PC-9 (cell line): ENCODE measurements around the gene IFI44L. TPM values are rescaled to one million over a fixed set of nuclear protein-coding genes. Genes with fewer than 3 reads are reported as not detected.

Experiments used
- BruUV-seq: library from RNA; stranded (reverse); fragments of 400-500 nt; replicated peaks from 2 replicates; lab custom pipeline; 2021; lab: Mats Ljungman, UMichigan
- CTCF ChIA-PET: fragments of 300-600 bp; sonication (Branson Sonifier 250); formaldehyde crosslinking; loops from one replicate; lab custom pipeline; 2022; ENCODE audit warnings: antibody characterized with exemption; lab: Charles Lee
- POLR2A ChIA-PET: fragments of 300-600 bp; sonication (Branson Sonifier 250); formaldehyde crosslinking; loops from one replicate; lab custom pipeline; 2022; ENCODE audit warnings: antibody characterized with exemption; ENCODE audit not compliant: unreplicated experiment; lab: Charles Lee
- DNase-seq, 2 experiments: peaks; one replicate each; pipeline versions ENCODE4 v3.0.0 to v3.0.0-alpha.2; 2015 to 2022; ENCODE audit warnings: mixed read lengths in 1 of 2
- H2AFZ ChIP-seq: fragments of 200-600 bp; sonication (generic); 2 replicates; pipeline ENCODE4 v1.8.1; 2017; ENCODE audit warnings: antibody characterized with exemption
- H3F3A ChIP-seq: fragments of 200-600 bp; sonication (generic); 2 replicates; pipeline ENCODE4 v1.8.1; 2017; ENCODE audit warnings: antibody characterized with exemption, mild to moderate bottlenecking, low read depth; ENCODE audit not compliant: insufficient read depth
- H3K27ac ChIP-seq: fragments of 200-600 bp; sonication (generic); 2 replicates; pipeline ENCODE4 v1.6.1; 2016; ENCODE audit warnings: mixed run types
- H3K27me3 ChIP-seq: fragments of 200-600 bp; sonication (generic); 2 replicates; pipeline ENCODE4 v1.6.1; 2016; ENCODE audit warnings: low read depth, mixed run types; ENCODE audit not compliant: insufficient read depth
- H3K36me3 ChIP-seq: fragments of 200-600 bp; sonication (generic); 2 replicates; pipeline ENCODE4 v1.6.1; 2016; ENCODE audit warnings: low read depth, mixed run types
- H3K4me1 ChIP-seq: fragments of 200-600 bp; sonication (generic); replicated peaks from 2 replicates; pipeline ENCODE4 v1.6.1; 2016; ENCODE audit warnings: mixed run types; ENCODE audit not compliant: insufficient read depth
- H3K4me2 ChIP-seq: fragments of 200-600 bp; sonication (generic); 2 replicates; pipeline ENCODE4 v1.6.1; 2017; ENCODE audit warnings: mixed run types
- H3K4me3 ChIP-seq: fragments of 200-600 bp; sonication (generic); 2 replicates; pipeline ENCODE4 v1.6.1; 2016; ENCODE audit warnings: mixed run types
- H3K79me2 ChIP-seq: fragments of 200-600 bp; sonication (generic); 2 replicates; pipeline ENCODE4 v1.6.1; 2017; ENCODE audit warnings: low read depth, mixed run types
- H3K9me2 ChIP-seq: fragments of 200-600 bp; sonication (generic); 2 replicates; pipeline ENCODE4 v1.8.1; 2017; ENCODE audit warnings: mild to moderate bottlenecking; ENCODE audit not compliant: insufficient read depth
- H3K9me3 ChIP-seq: fragments of 200-600 bp; sonication (generic); 2 replicates; pipeline ENCODE4 v1.8.1; 2016; ENCODE audit warnings: low read depth; ENCODE audit not compliant: insufficient read depth
- H4K20me1 ChIP-seq: fragments of 200-600 bp; sonication (generic); 2 replicates; pipeline ENCODE4 v1.8.1; 2017; ENCODE audit not compliant: insufficient read depth
- CTCF ChIP-seq: fragments of 200-600 bp; sonication (generic); conservative IDR thresholded peaks from 2 replicates; pipeline ENCODE4 v1.6.1; 2017; ENCODE audit warnings: mixed run types, antibody characterized with exemption, mild to moderate bottlenecking, moderate library complexity
- EZH2 ChIP-seq: fragments of 200-600 bp; sonication (generic); IDR thresholded peaks from 2 replicates; pipeline ENCODE4 v1.8.0; 2017; ENCODE audit warnings: antibody characterized with exemption, low read depth
- intact Hi-C: fragments of 100-400 bp; cut with micrococcal nuclease; formaldehyde crosslinking; loops from one replicate; pipeline ENCODE4 v1.10.0; 2022; ENCODE audit not compliant: unreplicated experiment
- total RNA-seq: library from RNA; stranded (reverse); gene quantifications from 2 replicates; pipeline ENCODE4 v1.2.3, GENCODE V29; 2021

The IFI44L gene
- total RNA-seq, 1 experiment from 2014 or later: 0.70 TPM

GRCh38 chr1:78633209-78633608, 13.0 kb downstream of the IFI44L start:
- Histone ChIP-seq H3K27me3 (no peaks in the 10 kb centered on the region), H3K79me2 (no peaks in the 10 kb centered on the region), H2AFZ (no peak overlapping the region), H3F3A (no peaks in the 10 kb centered on the region), H3K9me2 (no peaks in the 10 kb centered on the region), H3K4me1 (no peaks in the 10 kb centered on the region), H3K4me2 (no peak overlapping the region), H3K27ac (no peak overlapping the region), H3K4me3 (no peak overlapping the region), H3K9me3 (no peaks in the 10 kb centered on the region), H3K36me3 (no peaks in the 10 kb centered on the region), H4K20me1 (no peaks in the 10 kb centered on the region)
- no TSS peak for BruUV-seq
- DNase-seq: no peak
- TF ChIP-seq CTCF (no peak), EZH2 (no peak)
- ChIA-PET POLR2A (no interaction called here), CTCF (no interaction called here)
- intact Hi-C loops: no loop called here

GRCh38 chr1:78640462-78640861, 20.2 kb downstream of the IFI44L start:
- no peaks in the 10 kb centered on the region for H3K36me3 ChIP-seq
- no peaks in the 10 kb centered on the region for H3K27me3 ChIP-seq
- no peaks in the 10 kb centered on the region for H3K79me2 ChIP-seq
- H4K20me1 ChIP-seq: no peaks in the 10 kb centered on the region
- no peaks in the 10 kb centered on the region for H3K4me1 ChIP-seq
- no peaks in the 10 kb centered on the region for H3K9me3 ChIP-seq
- H2AFZ ChIP-seq: no peak overlapping the region
- no TSS peak for BruUV-seq
- ChIA-PET POLR2A (no interaction called here), CTCF (no interaction called here)
- no peak overlapping the region for H3K27ac ChIP-seq
- H3K4me2 ChIP-seq: no peak overlapping the region
- H3F3A ChIP-seq: no peaks in the 10 kb centered on the region
- DNase-seq: no peak
- H3K4me3 ChIP-seq: no peak overlapping the region
- no peaks in the 10 kb centered on the region for H3K9me2 ChIP-seq
- intact Hi-C loops: no loop called here
- TF ChIP-seq CTCF (no peak), EZH2 (no peak)

GRCh38 chr1:78641558-78641957, 21.3 kb downstream of the IFI44L start:
- Histone ChIP-seq H3K9me3 (no peaks in the 10 kb centered on the region), H3K36me3 (no peaks in the 10 kb centered on the region), H3K79me2 (no peaks in the 10 kb centered on the region), H3K27me3 (no peaks in the 10 kb centered on the region), H3K4me1 (no peaks in the 10 kb centered on the region), H3K9me2 (no peaks in the 10 kb centered on the region), H3K27ac (no peak overlapping the region), H4K20me1 (no peaks in the 10 kb centered on the region), H3K4me2 (no peak overlapping the region), H3F3A (no peaks in the 10 kb centered on the region), H2AFZ (no peak overlapping the region), H3K4me3 (no peak overlapping the region)
- ChIA-PET CTCF (no interaction called here), POLR2A (no interaction called here)
- DNase-seq: no peak
- intact Hi-C loops: no loop called here
- BruUV-seq: no TSS peak
- no peak for TF ChIP-seq CTCF
- TF ChIP-seq EZH2: no peak
